Pulmonary artery endothelial cell (primary cell): Measurements from ENCODE around the gene TMEM119. TPM values are rescaled to one million over a fixed set of nuclear protein-coding genes. Genes with fewer than 3 reads are reported as not detected.
"Not testable (repeated sequence)": the region's sequence is repeated elsewhere in the genome, so short reads cannot be mapped to it uniquely, and the experiment has no call there.

ENCODE experiments used
- DNase-seq: peaks from one replicate; pipeline ENCODE4 v3.0.0-alpha.2; 2011; ENCODE audit warnings: low read depth, low spot score
- total RNA-seq: library from RNA; depleted of rRNA; stranded (reverse); fragments of >200 nt; gene quantifications from 2 replicates; pipeline ENCODE4 v1.2.3, GENCODE V29; 2014

The TMEM119 gene
- total RNA-seq, 1 donor from 2014 or later = not detected

GRCh38 chr12:108635201-108635996, 37.5 kb upstream of the TMEM119 start:
- no peak for DNase-seq

- DNase-seq = no peak
Measured at GRCh38 chr12:108634341-108634751, 36.5 kb upstream of the TMEM119 start.

DNA sequence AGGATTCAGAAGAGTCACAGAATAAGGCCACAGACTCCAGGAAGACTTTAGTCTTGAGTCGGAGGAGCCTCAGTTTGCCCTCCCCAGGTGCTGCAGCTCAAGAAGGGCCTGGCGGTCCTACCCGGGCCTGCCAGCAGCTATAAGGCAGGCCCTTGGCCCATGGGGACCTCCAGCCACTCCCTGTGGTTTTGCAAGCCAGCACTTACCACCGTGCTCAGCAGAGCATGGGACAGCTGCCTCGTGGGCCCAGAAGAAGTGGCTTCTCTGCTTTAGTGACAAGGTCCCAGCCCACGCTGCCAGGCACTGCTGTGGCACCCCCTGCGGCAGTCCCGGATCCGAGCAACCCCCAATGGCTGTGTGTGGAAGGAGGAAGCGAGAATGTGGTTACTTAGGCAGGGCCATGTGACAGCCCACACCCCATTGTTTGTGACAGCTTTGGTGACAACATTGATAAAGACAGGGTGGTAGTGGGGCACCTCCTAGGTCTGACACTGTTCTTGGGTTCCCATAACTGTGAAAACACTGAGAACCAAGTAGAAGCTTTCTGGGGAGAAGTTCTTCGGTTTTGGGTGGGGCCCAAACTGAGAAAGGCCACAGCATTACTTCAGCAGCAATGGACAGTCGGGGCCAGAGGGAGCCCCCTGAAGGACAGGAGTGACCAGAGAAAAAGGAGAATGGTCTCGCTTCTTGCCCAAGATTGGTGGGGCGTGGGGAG, 35.8 kb upstream of the TMEM119 start, which contains the start of gene SELPLG:
Gene SELPLG, minus strand, starts transcription at position 361 of the 715 bp plus-strand sequence. CDS start 9,587 bp downstream, outside the sequence.
- no peak for DNase-seq

DNA sequence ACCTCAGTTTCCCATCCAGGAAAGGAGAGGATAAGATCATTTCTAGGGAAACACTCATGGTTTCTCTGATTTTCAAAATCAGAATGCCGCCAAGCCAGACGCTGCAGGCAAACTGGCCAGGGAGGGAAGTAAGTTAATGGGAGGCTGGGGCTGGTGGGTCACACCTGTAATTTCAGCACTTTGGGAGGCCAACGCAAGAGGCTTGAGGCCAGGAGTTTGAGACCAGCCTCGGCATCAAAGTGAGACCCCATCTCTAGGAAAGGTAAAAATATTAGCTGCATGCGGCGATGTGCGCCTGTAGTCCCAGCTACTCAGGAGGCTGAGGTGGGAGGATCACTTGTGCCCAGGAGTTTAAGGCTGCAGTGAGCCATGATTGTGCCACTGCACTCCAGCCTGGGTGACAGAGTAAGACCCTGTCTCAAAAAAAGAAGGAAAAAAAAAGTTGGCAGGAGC, 35.2 kb upstream of the TMEM119 start:
- no peak for DNase-seq

DNA sequence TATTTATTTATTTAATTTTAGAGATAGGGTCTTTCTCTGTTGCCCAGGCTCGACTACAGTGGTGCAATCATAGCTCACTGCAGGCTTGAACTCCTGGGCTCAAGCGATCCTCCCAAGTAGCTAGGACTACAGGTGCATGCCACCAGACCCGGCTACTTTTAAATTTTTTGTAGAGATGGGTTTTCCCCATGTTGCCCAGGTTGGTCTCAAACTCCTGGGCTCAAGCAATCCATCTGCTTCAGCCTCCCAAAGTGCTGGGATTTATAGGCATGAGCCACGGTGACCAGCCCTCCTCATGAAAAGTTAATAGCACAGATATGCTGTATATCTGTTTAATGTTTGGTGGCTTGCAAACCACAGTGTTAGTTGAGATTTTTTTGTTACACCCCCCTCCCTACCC, 33.4 kb upstream of the TMEM119 start:
- not testable (repeated sequence) for DNase-seq

DNA sequence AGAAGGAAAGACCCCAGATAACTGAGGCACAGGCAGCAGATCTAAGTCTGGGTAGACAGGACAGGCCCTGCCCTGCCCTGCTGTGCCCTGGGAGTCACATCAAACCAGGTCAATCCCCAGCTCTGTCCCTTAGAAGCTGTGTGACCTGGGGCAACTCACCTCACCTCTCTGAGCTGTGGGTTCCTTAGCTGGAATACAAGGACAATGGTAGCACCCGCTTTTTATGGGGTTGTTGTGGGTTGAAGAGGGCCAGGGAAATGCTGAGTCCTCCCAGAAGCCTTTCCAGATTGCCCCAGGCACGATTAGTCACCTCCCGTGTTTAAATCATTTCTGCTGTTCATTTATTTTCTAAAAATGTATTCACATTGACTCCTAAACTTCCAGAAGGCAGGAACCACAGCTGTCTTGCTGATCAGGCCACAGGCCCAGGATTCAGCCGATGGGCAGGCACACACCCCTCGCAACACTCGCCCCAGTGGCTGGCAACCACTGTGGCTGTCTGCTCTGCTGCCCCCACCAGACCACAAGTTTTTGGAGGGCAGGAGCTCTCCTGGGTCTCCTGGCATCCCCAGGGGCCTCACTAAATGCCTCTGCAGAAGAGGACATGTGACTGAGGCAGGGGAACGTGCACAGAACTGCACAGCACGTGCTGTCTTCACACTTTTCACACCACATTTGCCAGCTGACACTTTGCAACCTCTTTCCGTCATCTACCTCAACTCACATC, 32.8 kb upstream of the TMEM119 start:
- DNase-seq = no peak

GRCh38 chr12:108629824-108630476, 32.1 kb upstream of the TMEM119 start:
- no peak for DNase-seq

DNA sequence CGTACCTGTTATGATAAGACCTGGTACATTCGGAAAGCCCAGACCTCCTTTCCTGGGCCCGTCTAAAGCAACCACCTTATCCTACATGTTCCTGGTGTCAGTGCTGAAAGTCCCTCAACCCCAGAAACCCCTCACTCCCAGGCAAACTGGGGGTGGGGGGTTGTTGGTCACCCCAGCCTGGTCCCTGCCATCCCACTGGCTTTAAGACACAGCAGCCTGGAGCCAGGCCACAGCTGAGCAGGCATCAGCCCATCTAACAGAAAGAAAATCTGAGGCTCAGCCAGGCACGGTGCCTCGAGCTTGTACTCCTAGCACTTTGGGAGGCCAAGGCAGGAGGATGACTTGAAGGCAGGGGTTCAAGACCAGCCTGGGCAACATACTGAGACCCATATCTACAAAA, 31.3 kb upstream of the TMEM119 start:
- DNase-seq = no peak

DNA sequence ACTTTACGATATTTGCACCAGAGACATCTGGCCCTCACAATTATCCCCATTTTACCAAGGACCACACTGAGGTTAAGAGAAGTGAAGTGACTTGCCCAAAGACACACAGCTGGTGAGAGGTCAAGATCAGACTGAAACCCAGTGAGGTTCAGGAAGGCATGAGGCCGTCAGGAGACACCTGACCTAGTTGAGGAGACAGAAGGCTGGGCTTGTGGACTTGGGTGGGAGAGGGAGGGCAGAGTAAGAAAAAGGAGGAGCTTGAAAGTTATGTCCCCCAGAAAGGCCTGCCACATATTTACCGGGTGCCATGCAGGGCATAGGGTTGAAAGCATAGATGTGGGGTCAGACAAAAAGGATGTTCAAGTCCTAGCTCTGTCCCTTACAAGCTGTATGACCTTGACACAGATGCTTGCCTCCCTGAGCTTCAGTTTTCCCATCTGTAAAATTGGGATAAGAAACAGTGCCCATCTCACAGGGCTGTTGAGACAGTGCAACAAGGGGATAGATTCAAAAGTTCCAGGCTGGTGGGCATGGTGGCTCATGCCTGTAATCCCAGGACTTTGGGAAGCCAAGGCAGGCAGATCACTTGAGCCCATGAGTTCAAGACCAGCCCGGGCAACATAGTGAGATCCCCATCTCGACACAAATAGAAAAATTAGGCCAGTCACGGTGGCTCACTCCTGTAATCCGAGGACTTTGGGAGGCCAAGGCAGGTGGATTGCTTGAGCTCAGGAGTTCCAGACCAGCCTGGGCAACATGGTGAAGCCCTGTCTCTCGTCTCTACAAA, 29.4 kb upstream of the TMEM119 start:
- no peak for DNase-seq

DNA sequence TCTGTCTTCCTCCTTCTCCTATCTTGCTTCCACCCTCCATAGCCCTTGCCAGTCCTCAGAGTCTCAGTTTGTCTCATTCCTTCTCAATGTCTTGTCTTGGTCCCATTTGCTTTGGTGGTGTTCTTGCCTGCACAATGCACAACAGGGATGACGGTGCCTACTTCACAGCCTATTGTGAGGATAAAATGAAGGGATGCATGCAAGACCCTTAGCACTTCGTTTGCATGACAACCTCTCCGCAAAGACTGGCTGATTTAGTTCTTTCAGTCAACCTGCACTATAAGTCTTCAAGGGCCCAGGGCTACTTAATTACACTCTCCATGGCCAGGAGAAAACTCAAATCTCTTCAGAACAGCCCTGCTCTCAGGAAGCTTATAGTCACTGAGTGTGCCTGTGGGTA, 27.3 kb upstream of the TMEM119 start:
- no peak for DNase-seq

GRCh38 chr12:108623577-108623976, 25.7 kb upstream of the TMEM119 start:
- DNase-seq = no peak

DNA sequence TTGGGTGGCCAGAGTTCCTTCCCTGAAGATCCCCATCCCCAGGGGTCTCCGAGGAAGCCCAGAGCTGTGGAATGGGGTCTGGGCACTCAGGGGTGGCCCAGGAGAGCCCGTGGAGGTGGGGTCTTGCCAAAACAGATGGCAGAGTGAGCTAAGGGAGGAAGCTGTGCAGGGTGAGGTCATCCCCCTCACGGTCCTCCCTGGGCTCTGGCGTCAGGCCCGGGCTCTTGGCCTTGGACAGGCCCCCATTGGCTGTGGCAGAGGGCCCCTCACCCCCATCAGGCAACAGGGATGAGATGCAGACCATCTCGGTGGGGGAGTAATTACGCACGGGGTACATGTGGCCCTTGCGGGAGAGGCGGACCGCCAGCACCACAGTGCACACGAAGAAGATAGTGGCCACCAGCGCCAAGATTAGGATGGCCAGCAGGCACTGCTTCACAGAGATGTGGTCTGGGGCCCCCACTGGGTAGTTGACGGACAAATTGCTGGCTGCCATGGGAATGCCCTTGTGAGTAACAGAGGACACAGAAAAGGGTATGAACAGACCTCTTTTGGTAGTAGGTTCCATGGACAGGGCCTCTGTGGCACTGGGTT, 25.1 kb upstream of the TMEM119 start:
- DNase-seq = no peak

DNA sequence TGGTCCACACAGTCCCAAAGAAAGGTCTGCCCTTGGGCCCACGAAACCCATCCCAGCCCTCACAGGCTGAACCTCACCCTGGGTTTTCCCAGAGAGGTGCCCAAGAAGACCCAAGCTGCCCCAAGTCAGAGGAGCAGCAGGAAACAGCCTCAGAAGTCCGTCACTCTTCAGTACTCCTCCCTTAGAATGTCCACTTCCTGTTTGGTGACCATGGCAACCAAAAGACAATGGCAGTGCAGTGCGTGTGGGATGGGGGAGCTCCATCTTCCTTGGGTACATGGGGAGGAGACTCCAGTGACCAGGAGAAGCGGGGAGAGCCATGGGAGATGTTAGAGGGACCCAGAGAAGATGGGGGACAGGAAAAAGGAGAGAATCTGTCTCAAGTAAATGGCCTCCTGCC, 24.5 kb upstream of the TMEM119 start:
- DNase-seq = peak; percentile 73

DNA sequence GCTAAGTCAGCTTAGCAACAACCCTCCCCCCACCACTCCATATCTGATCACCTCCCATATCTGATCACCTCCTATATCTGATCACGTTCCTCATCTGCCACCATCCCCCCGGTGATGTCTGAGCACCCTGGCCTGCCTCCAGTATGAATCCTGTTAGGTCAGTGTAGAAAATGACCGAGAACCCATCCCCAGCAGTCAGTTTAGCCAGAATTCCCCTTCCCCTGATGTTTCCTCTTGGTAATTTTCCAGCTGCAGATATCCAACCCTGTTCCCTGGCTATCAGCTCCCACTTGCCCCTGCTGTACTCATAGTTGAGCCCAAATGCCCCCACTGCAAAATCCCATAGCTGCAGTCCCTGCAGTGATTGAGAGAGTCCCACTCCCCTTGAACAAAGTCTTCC, 23.3 kb upstream of the TMEM119 start:
- DNase-seq = no peak

GRCh38 chr12:108620236-108620879, 22.5 kb upstream of the TMEM119 start:
- DNase-seq = no peak

DNA sequence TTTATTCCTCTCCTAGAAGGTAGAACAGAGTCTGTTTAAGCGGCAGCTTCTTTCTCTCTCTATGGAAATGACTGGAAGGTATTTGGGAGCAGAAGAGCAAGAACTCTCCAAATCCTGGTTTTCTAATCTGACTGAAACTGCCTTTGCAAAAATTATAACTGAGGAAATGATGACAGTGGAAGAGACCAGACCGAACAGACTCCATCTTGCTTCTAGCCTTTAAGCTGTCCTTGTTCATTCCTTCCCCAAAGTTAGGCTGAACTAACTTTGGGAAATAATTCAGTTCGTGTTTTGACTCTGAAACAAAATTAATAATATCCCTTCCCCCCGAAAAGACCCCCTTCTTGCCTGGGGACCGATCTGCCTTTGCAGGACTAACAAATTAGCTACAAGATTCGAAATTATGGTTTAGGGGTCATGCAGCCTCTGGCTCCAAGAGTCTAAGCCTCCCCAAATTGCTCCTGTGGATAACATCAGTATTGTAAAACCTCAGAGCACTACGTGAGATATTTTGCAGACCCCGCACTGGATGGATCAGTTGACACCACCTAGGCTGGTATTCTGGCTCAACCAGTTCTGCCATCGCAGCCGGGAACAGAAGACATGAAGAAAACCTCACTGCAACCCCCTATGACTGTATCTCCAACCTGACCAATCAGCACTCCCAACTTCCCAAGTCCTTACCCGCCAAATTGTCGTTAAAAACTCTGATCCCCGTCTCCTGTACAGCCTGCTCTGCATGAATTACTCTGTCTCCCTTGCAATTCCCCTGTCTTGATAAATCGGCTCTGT, 21.7 kb upstream of the TMEM119 start:
- no peak for DNase-seq

DNA sequence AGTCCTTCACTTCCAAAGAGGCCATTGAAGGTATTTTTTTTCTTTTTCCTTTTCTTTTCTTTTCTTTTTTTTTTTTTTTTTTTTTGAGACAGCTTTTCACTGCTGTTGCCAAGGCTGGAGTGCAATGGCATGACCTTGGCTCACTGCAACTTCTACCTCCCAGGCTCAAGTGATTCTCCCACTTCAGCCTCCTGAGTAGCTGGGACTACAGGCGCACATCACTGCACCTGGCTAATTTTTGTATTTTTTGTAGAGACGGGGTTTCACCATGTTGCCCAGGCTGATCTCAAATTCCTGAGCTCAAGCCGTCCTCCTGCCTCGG, 21.0 kb upstream of the TMEM119 start:
- not testable (repeated sequence) for DNase-seq

- DNase-seq = peak; percentile 47
Measured at GRCh38 chr12:108618079-108618952, 20.4 kb upstream of the TMEM119 start.
